NCI-H1105 (cell line): Measurements from ENCODE around the gene ZMIZ1.
"Not testable (repeated sequence)": the region's sequence is repeated elsewhere in the genome, so short reads cannot be mapped to it uniquely, and the experiment has no call there.

Experiments used
- DNase-seq: peaks from one replicate; lab custom pipeline; 2025; lab: John Stamatoyannopoulos, UW

Gene ZMIZ1

DNA sequence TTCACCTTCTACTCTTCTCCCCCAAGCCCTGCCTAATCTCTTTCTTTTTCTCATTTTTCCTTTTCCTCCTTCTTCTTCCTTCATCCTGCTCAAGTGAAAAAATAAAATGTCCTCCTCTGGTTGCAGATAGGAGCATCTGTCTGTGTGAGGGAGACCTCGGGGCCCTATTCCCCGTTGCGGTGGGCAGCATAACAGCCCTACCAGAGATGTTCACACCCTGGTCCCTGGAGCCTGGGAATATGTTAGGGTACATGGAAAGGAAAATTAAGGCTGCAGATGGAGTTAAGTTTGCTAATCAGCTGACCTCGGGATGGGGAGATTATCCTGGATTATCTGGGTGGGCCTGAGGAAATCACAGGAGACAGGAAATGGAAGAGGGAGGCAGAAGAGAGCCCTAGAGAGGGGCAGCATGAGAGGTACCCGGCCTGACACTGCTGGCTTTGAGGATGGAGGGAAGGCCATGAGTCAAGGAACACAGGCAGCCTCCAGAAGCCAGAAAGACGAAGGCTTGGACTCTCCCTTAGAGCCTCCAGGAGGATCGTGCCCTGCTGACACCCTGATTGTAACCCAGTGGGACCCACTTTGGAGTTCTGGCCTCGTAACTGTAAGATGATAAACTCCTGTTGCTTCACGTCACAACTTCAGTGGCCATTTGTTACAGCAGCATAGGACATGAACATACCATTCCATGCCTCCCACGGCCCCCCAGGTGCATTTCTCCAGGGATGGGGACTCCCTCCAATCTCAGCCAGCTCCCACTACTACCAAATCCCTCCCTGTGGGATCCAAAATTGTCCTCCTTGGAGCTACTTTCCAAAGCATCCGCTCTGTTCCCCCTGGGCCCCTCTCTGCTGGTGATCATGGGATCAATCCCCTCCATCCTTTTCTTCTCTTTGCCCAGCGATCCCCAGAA, 39.0 kb upstream of the ZMIZ1 start:
- DNase-seq, result no peak

DNA sequence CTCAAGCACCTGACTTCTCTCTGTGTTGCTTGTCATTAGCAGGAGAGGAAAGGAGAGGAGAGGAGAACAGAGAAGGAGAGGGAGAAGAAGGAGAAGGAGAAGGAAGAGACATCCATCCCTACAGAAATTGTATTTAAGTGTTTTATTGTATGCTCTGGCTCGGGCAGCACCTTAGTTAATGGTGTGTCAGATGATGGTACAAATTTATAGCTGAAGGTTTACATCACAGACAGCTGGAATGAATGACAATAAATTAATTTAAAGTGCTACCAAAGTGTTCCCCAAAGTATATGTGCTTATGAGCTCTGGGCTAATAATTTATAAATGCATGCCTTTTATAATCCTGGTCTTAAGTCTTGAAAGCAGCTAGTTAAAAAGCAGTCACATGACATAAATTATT, 38.1 kb upstream of the ZMIZ1 start:
- DNase-seq, result no peak

DNA sequence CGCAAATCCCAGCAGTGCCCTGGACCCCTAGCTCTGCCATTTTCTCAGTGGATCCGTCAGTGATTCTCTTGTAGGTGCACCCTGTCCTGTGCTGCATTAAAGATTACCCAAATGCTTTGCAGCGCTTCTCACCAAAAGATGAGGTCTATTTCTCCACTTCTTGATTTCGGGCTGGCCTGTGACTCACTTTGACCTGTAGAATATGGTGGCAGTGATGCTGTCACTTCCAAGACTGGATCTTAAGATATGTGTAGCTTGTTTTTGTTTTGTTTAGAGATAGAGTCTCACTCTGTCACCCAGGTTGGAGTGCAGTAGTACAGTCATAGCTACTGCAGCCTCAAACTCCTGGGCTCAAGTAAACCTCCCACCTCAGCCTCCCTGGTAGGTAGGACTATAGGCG, 37.0 kb upstream of the ZMIZ1 start:
- no peak for DNase-seq

DNA sequence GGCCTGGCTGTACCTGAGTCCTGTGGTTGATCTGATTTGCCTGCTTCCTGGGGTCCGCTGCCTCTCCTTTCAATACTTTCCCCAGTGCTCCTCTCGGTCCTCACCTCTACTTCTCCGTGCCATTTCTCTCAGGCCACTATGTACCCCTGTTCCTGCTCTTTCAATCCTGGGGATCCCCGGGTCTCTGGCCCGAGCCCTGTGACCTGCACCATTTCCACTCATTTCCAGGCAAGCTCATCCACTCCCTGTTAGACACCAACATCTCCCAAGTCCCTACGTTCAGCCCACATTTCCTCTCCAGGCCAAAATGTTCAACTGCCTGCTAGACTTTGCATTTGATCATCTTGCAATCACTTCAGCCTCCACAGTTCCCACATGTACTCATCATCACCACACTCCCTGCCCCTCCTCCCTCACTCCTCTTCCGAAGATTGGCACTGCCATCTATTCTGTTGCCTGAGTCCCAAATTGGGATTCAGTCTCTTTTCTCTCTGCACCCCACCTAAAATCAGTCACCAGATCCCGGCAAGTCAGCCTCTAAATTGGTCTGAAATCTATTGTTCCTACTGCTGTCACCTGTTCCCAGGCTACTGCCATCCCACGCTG, 34.4 kb upstream of the ZMIZ1 start:
- no peak for DNase-seq

DNA sequence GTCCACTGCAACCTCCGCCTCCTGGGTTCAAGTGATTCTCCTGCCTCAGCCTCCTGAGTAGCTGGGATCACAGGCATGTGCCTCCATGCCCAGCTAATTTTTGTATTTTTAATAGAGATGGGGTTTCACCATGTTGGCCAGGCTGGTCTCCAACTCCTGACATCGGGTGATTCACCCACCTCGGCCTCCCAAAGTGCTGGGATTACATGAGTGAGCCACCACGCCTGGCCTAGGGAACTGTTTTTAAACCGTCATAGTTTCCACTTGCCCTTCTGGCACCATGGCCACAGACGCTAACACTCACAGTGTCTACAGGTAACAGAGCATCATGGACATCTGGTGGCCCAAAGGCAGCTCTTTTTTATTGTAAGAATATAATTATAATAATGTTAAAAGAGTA, 32.4 kb upstream of the ZMIZ1 start:
- not testable (repeated sequence) for DNase-seq

DNA sequence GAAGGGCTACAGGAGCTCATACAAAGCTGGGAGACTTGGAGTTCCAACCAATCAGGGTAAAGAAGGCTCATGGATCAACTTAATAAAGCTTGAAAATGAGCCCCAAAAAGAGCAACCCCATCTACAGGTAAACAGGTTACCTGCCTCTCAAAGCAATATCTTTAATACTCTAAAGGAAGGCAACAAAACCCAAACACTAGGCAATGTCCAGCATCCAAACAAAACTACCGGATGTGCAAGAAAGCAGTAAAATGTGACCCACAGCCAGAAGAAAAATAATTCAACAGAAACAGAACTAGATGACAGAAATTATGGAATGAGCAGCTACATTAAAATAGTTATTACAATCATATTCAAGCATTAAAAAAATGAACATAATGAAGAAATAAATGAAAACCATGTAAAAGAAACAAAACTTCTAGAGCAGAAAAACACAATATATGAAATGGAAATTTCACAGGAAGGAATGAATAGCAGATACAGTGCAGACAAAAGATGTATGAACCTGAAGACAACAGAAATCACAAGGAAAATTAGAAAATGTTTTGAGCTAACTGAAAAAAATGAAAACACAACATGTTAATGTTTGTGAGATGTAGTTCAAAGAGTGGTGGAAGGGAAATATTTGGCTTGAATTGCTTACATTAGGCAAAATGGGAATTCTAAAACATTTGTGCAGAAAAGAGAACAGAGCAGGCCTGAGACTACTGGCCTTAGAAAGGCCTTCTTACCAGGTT, 30.5 kb upstream of the ZMIZ1 start:
- no peak for DNase-seq

DNA sequence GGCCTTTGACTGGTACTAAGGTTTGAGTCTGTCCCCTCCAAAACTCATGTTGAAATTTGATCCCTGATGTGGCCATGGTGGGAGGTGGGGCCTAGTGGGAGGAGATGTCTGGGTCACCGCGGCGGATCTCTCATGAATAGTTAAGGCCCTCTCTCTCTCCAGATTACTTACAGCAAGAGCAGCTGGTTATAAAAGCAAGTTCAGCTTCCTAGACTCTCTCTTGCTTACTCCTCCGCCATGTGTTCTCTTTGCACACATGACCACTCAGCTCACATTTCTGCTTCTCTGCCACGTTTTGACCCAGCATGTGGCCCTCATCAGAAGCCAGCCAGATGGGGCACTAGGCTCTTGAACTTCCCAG, 29.9 kb upstream of the ZMIZ1 start:
- DNase-seq, result no peak

DNA sequence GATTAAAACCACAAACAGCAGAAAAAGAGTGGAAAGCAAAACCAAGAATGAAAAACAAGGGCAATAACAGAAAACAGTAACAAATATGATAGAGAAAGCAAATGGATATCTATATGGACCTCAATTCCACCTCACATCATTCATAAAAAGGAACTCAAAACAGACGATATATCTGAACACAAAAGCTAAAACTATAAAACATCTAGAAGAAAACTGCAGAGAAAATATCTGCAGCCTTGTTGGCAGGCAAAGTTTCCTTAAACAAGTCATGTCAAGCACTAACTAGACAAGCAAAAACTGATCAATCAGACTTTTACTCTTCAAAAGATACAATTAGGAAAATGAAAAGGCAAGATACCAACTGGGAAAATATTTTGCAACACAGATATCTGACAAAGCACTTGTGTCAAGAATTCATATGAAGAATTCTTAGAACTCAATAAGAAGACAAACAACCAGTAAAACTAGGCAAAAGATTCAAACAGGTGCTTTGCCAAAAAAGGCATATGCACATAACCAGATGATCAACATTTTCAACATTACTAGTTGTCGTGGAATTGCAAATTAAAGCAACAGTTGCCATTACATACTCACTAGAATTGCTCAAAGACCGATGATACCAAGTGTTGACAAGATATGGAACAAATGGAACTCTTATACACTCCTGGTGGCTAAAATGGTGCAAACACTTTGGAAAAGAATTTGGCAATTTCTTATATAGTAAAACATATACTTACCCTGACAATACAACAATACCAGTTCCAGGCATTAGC, 25.9 kb upstream of the ZMIZ1 start:
- no peak for DNase-seq

DNA sequence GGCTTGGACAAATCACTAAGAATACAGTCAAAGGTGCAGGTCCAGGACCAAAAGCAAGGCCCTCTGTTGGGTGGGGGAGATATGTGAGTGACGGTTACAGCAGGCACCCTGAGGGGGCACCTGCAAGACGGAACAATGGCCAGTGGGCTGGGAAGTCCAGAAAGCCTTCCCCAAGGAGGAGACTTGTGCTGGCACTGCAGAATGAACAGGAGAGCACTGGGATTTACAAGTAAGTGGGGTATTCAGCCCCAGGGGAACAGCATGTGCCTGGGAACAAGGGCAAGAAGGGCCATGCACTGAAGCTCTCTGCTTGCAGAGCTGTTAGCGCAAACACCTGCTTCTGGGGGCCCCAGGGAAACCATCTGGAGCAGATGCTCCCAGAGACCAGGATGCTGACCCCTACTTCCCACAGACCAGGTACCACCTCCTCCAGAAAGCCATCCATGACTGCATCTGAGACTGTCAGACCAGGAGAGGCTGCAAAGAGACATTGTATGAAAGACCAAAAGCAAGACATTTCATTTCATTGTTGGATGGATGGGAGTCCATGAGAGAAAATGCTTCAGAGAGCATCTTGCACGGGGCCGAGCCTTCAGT, 24.6 kb upstream of the ZMIZ1 start:
- DNase-seq, result no peak

DNA sequence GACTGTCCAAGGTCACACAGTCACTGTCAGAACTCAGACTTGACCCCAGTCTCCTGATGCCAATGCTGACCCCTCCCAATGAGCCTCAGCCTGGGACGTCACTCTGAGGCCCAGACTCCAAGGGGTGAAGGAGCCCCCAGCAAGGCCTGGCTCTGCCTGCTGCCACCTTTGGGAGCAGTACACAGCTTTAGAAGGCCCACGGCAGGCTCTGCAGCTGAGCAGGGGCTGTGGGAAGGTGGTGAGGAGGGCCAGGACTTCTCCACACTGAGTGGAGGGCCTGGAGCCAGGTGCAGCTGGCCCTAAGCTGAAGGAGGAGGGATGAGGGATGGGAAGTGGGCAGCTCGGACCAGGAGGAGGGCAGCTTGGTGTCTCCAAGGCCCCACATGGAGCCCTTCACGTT, 23.9 kb upstream of the ZMIZ1 start:
- DNase-seq, result no peak

DNA sequence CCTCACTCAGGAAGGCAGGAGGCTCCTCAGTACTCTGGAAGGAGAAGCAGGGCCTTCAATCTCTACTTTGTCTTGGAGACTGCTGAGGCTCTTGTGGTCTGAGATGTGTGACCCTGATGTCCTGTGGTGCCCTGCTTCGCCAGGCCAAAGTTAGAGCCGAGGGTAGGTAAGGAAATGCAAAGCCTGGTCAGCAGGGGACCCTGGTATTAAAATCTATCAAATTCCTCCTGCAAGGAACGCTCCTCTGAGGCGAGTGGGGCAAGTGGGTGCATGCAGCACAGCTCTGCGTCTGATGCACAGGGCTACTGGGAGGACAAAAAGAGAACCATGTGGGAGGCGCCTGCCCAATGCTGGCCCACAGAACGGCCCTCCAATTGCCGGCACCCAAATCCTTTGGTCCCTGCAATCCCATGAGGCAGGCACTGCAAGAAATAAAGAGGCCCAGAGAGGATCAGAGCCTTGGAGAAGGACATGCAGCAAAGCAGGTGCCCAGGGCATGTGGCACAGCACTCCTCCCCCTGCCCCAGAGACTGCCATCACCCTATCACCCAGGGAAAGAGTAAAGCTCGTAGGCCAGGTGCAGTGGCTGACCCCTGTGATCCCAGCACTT, 23.1 kb upstream of the ZMIZ1 start:
- DNase-seq, result no peak

DNA sequence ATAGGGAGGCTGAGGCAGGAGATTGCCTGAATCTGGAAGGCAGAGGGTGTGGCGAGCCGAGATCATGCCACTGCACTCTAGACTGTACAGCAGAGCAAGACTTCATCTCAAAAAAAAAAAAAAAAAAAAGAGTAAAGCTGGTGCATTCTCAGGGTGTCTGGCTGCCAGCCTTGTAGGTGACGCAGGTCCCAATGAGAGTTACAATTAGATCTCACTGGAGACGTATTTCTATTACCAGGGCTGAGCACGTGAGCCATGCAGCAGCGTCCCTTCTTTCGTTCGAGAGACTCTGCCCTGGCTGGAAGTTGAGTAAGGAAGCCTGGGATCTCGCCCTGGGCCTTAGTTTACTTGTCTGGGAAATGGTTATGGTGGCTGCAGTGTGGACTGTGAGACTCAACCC, 22.4 kb upstream of the ZMIZ1 start:
- DNase-seq, result no peak

DNA sequence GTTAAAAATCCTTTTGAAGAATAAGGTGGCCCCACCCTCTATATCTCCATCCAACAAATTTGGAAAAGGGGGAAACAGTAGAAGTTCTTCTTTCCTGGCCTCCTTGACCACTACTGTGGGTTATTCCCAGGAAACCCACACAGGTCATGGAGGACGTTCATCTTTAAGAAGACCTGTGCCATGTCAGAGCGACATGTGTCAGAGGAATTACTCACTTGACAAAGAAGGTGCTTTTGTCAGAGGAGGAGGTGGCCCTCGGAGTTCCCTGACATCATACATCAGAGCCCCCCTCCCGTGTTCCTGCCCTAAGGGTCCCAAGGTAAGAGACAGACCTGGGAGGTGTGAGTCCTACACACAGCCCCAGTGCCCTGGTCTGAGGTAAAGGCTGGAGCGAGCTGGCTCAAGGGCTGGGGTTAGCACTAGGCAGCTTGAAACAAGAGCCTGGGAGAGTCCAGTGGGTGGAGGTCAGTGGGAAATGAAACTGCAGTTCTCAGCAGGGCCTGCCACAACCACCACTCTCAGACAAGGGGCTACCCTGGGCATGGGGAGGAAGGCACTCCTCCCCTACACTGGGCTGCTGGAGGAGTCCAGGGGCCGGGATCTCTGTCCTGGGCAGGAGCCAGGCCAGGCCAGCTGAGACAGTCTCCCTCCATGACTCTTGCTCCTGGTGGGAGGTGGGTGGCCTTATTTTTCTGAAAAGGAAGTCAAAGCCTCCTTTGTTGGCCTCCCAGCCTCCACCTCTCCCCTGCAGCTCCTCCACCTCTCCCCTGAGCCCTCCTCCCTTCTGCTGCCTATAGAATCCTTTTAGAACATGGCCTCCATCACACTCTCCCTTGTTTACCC, 21.8 kb upstream of the ZMIZ1 start:
- no peak for DNase-seq

DNA sequence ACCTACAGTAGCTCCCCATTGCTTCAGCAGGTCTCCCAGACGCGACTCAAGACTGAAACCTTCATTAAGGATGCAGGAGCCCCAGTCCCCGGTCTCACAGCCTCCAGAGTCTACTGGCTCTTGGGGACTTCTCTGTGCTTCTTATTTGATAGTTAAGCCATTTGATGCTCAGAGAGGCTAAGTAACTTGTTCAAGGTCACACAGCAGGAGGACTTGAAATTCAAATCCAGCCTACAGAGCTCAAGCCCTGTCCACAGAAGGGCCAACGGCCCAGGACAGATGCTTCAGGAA, 21.2 kb upstream of the ZMIZ1 start:
- DNase-seq, result no peak

DNA sequence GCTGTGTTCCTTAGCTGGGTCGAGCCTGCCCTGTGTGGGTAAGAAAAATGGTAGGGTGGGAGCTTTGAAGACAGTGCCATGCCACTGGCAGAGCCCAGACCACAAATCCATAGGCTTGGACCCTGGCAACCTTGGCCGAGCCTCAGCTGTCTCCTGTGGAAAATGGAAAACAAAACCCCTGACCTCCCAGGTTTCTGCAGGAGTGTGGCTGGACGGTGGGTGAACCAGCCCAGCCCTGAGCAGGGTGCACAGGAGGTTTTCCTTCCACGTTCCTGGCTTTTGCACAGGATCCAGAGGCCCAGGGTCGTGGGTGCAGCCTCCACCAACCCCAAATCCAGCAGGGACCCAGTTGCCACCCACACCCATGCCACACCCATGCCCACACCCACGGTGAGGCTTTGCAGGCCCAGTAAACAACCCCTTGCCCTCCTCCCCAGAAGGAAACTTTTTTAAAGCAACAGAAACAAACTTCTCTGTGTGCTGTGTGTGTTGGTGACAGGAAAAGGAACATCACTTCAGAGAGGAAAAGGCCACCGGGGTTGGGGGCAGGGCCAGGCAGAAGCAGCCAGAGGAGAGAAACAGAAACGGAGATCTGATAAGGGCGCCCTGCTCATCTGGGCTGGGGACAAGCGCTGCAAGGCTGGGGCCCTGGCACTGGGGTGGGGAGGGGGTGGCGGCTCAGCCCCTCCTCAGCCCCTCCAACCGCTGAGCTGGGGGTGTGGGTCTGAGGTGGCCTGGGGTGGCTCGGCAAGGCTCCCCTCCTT, 20.7 kb upstream of the ZMIZ1 start:
- no peak for DNase-seq

DNA sequence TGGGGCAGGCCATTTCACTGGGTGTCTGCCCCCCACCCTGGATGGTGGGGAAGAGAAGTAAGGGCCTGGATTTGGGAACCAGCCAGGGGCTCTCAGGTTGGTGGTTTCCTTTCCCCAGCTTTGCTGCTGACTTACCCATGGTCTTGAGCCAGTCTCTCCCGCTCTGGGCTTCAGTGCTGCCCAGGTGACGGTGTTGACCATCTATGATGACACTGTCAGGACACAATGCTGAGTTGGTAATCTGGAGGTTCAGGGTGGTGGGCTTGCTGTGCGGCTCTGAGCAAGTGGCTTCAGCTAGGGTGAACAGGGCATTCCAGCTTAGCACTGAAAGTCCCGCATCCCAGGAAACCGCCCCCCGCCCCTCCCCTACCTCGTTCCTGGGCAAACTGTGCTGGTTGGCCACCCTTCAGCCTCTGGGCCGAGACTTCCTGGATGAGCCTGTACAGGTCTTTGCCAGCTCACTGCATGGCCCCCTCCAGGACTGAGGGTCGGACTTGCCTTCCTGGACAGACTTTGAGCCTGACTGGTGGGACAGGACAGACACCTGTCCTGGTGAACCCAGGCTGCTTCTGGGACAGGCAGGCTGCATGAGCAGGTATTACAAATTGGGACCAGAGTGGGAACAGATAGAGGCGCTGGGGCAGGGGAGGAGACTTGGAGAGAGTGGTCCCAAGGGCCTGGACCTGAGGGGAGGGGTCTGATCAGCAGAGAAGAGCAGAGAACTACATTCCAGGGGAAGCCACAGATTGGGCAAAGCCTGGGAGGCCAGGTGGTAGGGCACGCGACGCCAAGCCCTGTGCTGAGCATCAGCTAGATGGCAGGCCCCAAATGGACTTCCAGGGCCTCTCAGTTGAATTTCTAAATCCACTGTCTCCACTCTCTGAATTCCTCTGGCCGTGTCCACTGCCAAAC, 19.9 kb upstream of the ZMIZ1 start:
- no peak for DNase-seq

DNA sequence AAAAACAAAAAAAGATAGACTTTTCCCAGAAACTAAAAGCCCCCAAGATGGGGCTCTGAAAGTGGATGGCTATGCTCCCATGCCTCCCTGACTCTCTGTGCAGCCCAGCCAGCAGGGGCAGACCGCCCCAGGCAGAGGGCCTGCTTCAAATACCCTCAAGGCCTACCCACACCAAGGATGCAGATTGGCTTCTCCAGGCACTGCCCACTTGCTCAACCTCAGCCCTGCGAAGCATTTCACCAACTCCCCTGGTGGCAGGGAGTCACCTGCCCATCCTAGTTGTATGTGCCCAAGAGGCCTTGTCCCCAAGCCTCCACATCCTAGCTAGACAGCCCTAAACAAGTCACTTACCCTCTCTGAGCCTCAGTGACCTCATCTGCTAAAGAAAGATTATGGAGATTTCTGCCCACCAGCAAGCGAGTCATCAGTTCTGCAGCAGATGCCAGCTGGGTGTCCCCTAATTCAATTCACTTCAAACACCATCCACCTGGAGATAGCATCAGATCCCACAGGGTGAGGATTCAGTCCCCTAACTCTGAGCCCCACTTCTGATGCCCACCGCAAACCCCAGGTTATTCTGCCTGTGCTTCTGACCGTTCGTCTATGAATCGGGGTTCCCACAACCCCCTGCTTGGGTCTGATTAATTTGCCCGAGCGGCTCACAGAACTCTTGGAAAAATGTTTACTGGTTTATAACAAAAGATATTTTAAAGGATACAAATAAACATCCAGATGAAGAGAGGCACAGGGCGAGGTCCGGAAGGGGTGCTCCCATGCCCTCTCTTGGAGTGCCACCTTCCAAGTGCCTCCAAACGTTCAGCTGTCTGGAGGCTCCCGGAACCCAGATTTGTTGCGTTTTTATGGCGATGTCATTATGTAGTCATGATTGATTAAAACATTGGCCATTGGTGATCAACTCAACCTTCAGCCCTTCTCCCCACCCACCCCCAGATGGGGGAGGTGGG, 18.6 kb upstream of the ZMIZ1 start:
- DNase-seq, result no peak
